Measurements from ENCODE around the gene AOAH.

Gene AOAH

DNA sequence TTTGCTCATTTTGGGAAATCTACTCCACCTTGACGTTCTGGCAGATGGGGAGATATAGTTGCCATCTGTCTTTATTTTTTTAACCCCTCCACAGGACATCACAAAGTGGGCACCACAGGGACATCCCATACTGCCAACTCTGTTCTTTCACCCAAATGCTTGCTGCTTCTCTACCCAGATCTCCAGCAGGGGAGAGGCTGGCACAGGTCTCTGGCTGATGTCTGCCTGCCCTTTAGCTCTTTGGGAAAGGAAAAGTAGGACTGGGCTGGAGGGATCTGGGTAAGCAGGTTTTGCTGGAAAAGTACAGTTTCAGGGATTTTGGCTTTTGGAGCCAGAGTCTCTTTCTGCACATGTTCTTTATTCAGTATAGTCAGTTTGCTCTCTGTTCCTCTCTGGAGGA lies 178.0 kb downstream of the AOAH start:
- TF ChIP-seq EZH2 (optimal IDR thresholded peaks at IDR 0.05; ENCODE audit: low read depth, low read length) (no peak), EZH2phosphoT487 (IDR thresholded peaks at IDR 0.05; ENCODE audit: low read length) (no peak)
- TF ChIP-seq, protein P1, sequence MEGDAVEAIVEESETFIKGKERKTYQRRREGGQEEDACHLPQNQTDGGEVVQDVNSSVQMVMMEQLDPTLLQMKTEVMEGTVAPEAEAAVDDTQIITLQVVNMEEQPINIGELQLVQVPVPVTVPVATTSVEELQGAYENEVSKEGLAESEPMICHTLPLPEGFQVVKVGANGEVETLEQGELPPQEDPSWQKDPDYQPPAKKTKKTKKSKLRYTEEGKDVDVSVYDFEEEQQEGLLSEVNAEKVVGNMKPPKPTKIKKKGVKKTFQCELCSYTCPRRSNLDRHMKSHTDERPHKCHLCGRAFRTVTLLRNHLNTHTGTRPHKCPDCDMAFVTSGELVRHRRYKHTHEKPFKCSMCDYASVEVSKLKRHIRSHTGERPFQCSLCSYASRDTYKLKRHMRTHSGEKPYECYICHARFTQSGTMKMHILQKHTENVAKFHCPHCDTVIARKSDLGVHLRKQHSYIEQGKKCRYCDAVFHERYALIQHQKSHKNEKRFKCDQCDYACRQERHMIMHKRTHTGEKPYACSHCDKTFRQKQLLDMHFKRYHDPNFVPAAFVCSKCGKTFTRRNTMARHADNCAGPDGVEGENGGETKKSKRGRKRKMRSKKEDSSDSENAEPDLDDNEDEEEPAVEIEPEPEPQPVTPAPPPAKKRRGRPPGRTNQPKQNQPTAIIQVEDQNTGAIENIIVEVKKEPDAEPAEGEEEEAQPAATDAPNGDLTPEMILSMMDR (IDR thresholded peaks at IDR 0.05; ENCODE audit: low read length): no peak
- Histone ChIP-seq H3K4me1 (ENCODE audit: low read length) (no peaks in the 10 kb centered on the region), H3K36me3 (replicated peaks; ENCODE audit: insufficient read depth, low read length) (no peaks in the 10 kb centered on the region), H3K27me3 (replicated peaks; ENCODE audit: insufficient read depth, low read length) (no peaks in the 10 kb centered on the region), H3K9me2 (replicated peaks; ENCODE audit: insufficient read depth, low read length) (no peaks in the 10 kb centered on the region), H3K79me2 (ENCODE audit: low read length) (no peaks in the 10 kb centered on the region), H3K27ac (ENCODE audit: low read length) (no peak overlapping the region), H3K9me3 (replicated peaks; ENCODE audit: insufficient read depth, low read length) (no peaks in the 10 kb centered on the region), H4K20me1 (ENCODE audit: insufficient read depth, low read length) (no peaks in the 10 kb centered on the region), H3F3A (ENCODE audit: insufficient read depth, low read length) (no peaks in the 10 kb centered on the region), H3K4me3 (ENCODE audit: low read length) (no peak overlapping the region), H3K4me2 (ENCODE audit: low read depth, low read length) (no peak overlapping the region), H3K9ac (ENCODE audit: low read length) (no peak overlapping the region), H2AFZ (ENCODE audit: low read length) (no peak overlapping the region)
- no peak for DNase-seq

DNA sequence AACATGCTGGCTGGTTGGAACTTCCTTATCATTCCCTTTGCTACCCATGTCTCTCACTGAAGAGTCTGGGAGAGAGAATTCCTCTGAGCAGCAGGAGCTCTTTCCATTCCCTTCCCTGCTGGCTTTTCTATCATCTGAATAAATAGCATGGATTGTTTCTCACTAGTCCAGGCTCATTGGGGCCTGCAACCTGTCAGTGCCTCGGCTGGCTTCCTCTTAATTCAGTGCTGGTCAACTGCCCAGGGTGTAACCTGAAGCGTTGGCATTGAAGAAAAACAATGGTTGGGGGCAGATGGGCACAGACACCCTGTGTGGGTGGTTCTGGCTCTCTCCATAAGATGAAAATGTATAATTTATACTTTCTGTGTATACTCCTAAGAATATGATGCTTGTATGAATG lies 179.0 kb downstream of the AOAH start:
- Histone ChIP-seq H4K20me1 (ENCODE audit: insufficient read depth, low read length) (no peaks in the 10 kb centered on the region), H3K36me3 (replicated peaks; ENCODE audit: insufficient read depth, low read length) (no peaks in the 10 kb centered on the region), H3K27ac (ENCODE audit: low read length) (no peak overlapping the region), H3K27me3 (replicated peaks; ENCODE audit: insufficient read depth, low read length) (no peaks in the 10 kb centered on the region), H3K4me1 (ENCODE audit: low read length) (no peaks in the 10 kb centered on the region), H3K9me3 (replicated peaks; ENCODE audit: insufficient read depth, low read length) (no peaks in the 10 kb centered on the region), H3F3A (ENCODE audit: insufficient read depth, low read length) (no peaks in the 10 kb centered on the region), H3K4me3 (ENCODE audit: low read length) (no peak overlapping the region), H3K79me2 (ENCODE audit: low read length) (no peaks in the 10 kb centered on the region), H3K9ac (ENCODE audit: low read length) (no peak overlapping the region), H3K4me2 (ENCODE audit: low read depth, low read length) (no peak overlapping the region), H3K9me2 (replicated peaks; ENCODE audit: insufficient read depth, low read length) (no peaks in the 10 kb centered on the region), H2AFZ (ENCODE audit: low read length) (no peak overlapping the region)
- no peak for DNase-seq
- TF ChIP-seq EZH2phosphoT487 (IDR thresholded peaks at IDR 0.05; ENCODE audit: low read length): no peak
- TF ChIP-seq EZH2 (optimal IDR thresholded peaks at IDR 0.05; ENCODE audit: low read depth, low read length): no peak

DNA sequence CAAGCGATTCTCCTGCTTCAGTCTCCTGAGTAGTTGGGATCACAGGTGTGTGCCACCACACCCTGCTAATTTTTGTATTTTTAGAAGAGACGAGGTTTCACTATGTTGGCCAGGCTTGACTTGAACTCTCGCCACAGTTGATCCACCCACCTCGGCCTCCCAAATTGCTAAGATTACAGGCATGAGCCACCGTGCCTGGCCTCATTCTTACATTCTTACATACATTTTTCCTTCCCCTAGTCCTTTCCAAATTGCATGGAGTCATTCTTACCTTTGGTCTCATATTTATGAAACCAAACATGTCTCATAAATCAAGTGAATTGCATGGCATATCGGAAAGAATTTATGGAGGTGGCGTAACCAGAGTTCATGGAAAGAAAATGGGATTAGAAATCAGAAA lies 186.2 kb downstream of the AOAH start:
- no peaks in the 10 kb centered on the region for H3K9me2 ChIP-seq (replicated peaks; ENCODE audit: insufficient read depth, low read length)

More for the DNA sequence above, 186.2 kb downstream of the AOAH start:
- TF ChIP-seq, protein P1 (IDR thresholded peaks at IDR 0.05; ENCODE audit: low read length): no peak
- TF ChIP-seq EZH2 (optimal IDR thresholded peaks at IDR 0.05; ENCODE audit: low read depth, low read length): no peak
- TF ChIP-seq EZH2phosphoT487 (IDR thresholded peaks at IDR 0.05; ENCODE audit: low read length): no peak
- no peaks in the 10 kb centered on the region for H4K20me1 ChIP-seq (ENCODE audit: insufficient read depth, low read length)
- H3F3A ChIP-seq (ENCODE audit: insufficient read depth, low read length): no peaks in the 10 kb centered on the region
- H3K36me3 ChIP-seq (replicated peaks; ENCODE audit: insufficient read depth, low read length): no peaks in the 10 kb centered on the region
- H3K27ac ChIP-seq (ENCODE audit: low read length): no peak overlapping the region
- H3K4me1 ChIP-seq (ENCODE audit: low read length): no peaks in the 10 kb centered on the region
- H3K4me3 ChIP-seq (ENCODE audit: low read length): no peak overlapping the region
- DNase-seq: no peak
- H2AFZ ChIP-seq (ENCODE audit: low read length): no peak overlapping the region
- H3K79me2 ChIP-seq (ENCODE audit: low read length): no peaks in the 10 kb centered on the region
- no peak overlapping the region for H3K9ac ChIP-seq (ENCODE audit: low read length)
- no peak overlapping the region for H3K4me2 ChIP-seq (ENCODE audit: low read depth, low read length)
- H3K9me3 ChIP-seq (replicated peaks; ENCODE audit: insufficient read depth, low read length): no peaks in the 10 kb centered on the region
- no peaks in the 10 kb centered on the region for H3K27me3 ChIP-seq (replicated peaks; ENCODE audit: insufficient read depth, low read length)
